Endothelial cell (in vitro differentiated cells): Measurements from ENCODE around the gene GABBR2. TPM values are rescaled to one million over a fixed set of nuclear protein-coding genes. Genes with fewer than 3 reads are reported as not detected.
A peak's percentile ranks its signal among the peaks of the same experiment; 100 is the strongest.

Source experiments
- DNase-seq: peaks from one replicate; pipeline ENCODE4 v3.0.0; 2021; ENCODE audit warnings: low spot score
- H3K27ac Mint-ChIP-seq: one replicate; pipeline ENCODE4 v1.8.0; 2021; ENCODE audit warnings: mixed read lengths, inconsistent platforms; ENCODE audit not compliant: unreplicated experiment
- H3K27me3 Mint-ChIP-seq: one replicate; pipeline ENCODE4 v1.8.0; 2021; ENCODE audit warnings: mild to moderate bottlenecking, moderate library complexity, mixed read lengths, inconsistent platforms; ENCODE audit not compliant: unreplicated experiment
- H3K36me3 Mint-ChIP-seq: one replicate; pipeline ENCODE4 v1.8.0; 2021; ENCODE audit warnings: mild to moderate bottlenecking, low read depth, mixed read lengths, inconsistent platforms; ENCODE audit not compliant: unreplicated experiment
- H3K4me1 Mint-ChIP-seq: one replicate; pipeline ENCODE4 v1.8.0; 2021; ENCODE audit warnings: mild to moderate bottlenecking, mixed read lengths, inconsistent platforms; ENCODE audit not compliant: unreplicated experiment
- H3K4me3 Mint-ChIP-seq: one replicate; pipeline ENCODE4 v1.8.0; 2021; ENCODE audit warnings: mild to moderate bottlenecking, mixed read lengths, inconsistent platforms; ENCODE audit not compliant: unreplicated experiment
- H3K9me3 Mint-ChIP-seq: one replicate; pipeline ENCODE4 v1.8.0; 2021; ENCODE audit warnings: mixed read lengths, inconsistent platforms; ENCODE audit not compliant: unreplicated experiment
- CTCF ChIP-seq: fragments of 200-600 bp; sonication (generic); IDR thresholded peaks from one replicate; pipeline ENCODE4 v1.5.0; 2021; ENCODE audit warnings: antibody characterized with exemption; ENCODE audit not compliant: unreplicated experiment
- total RNA-seq: library from RNA; stranded (reverse); fragmentation: NEBNext Ultra II Directional; extraction: Animal tissue kit (Norgen Biotek cat#: 25700); gene quantifications from one replicate; pipeline ENCODE4 v1.2.1, GENCODE V29; 2021; ENCODE audit not compliant: unreplicated experiment

GABBR2 gene
- total RNA-seq, 1 donor from 2014 or later: 0.46 TPM

- no peak for TF ChIP-seq CTCF
- Mint-ChIP-seq H3K27me3 (peaks cover 5% of the 10 kb centered on the region), H3K36me3 (no peaks in the 10 kb centered on the region), H3K27ac (no peak overlapping the region), H3K9me3 (no peaks in the 10 kb centered on the region), H3K4me1 (peaks cover 4% of the 10 kb centered on the region), H3K4me3 (no peak overlapping the region)
- DNase-seq: no peak
Measured at GRCh38 chr9:98428454-98428853, 280.3 kb downstream of the GABBR2 start.

DNA sequence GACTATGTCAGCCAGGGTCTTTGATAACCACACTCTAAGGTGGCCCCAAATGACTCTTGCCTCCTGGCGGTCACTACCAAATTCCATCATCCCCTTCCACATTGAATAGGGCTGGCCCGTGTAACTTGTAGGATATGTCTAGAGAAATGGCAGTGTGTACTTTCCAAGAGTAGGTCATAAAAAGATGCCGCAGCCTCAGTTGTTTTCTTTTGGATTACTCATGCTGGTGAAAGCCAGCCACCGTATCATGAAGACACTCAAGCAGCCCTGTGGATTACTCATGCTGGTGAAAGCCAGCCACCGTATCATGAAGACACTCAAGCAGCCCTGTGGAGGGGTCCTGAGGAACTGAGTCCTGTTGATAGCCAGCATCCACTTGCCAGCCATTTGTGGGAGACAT, 281.2 kb downstream of the GABBR2 start:
- no peaks in the 10 kb centered on the region for H3K9me3 Mint-ChIP-seq
- H3K4me3 Mint-ChIP-seq: no peak overlapping the region
- no peak for TF ChIP-seq CTCF
- no peaks in the 10 kb centered on the region for H3K36me3 Mint-ChIP-seq
- DNase-seq: no peak
- peaks cover 4% of the 10 kb centered on the region for H3K4me1 Mint-ChIP-seq
- no peak overlapping the region for H3K27ac Mint-ChIP-seq
- H3K27me3 Mint-ChIP-seq: peaks cover 5% of the 10 kb centered on the region

DNA sequence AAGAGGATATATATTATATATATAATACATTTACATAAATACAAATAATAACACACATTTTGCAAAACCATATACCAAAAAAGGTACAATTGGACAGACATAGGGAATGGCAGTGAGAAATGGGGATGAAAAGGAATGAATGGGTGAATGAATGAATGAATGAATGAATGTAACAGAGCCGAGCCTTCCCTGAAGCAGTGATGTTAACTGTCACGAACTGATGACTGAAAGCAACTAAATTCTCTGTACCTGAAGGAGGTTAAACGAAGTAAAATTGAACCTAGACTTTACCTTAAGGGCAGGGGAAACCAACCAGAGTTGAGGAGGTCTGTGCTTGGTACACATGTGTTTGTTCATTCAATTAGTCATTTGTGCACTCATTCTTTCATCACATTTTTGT, 283.7 kb downstream of the GABBR2 start:
- Mint-ChIP-seq H3K27me3 (peaks cover 2% of the 10 kb centered on the region), H3K27ac (peak overlapping the region; percentile 61), H3K9me3 (no peaks in the 10 kb centered on the region), H3K36me3 (no peaks in the 10 kb centered on the region), H3K4me1 (no peaks in the 10 kb centered on the region), H3K4me3 (no peak overlapping the region)
- no peak for TF ChIP-seq CTCF
- DNase-seq: no peak

DNA sequence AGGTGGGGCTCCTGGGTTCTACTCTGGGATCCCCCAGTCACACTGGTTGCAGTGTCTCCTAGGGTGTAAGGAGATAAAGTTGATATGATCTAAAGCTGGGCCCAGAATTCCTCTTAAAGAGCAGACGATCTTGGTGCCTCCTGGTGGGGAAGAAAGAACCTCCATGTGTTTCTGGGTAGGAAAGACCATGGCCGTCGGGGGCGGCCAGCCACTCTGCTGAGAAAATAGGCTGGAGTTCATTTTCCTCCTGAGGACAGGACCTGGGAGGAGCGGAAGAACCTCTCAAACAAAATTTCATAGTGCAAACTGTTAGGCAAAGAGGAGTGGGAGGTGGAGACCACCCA, 289.5 kb downstream of the GABBR2 start:
- H3K9me3 Mint-ChIP-seq: no peaks in the 10 kb centered on the region
- no peak for TF ChIP-seq CTCF
- no peak overlapping the region for H3K27ac Mint-ChIP-seq
- no peaks in the 10 kb centered on the region for H3K27me3 Mint-ChIP-seq
- no peaks in the 10 kb centered on the region for H3K4me1 Mint-ChIP-seq
- DNase-seq: no peak
- no peak overlapping the region for H3K4me3 Mint-ChIP-seq
- H3K36me3 Mint-ChIP-seq: peaks cover 5% of the 10 kb centered on the region

GRCh38 chr9:98418578-98419259, 290.0 kb downstream of the GABBR2 start:
- no peaks in the 10 kb centered on the region for H3K4me1 Mint-ChIP-seq
- H3K9me3 Mint-ChIP-seq: no peaks in the 10 kb centered on the region
- peaks cover 5% of the 10 kb centered on the region for H3K36me3 Mint-ChIP-seq
- DNase-seq: no peak
- no peak for TF ChIP-seq CTCF
- H3K4me3 Mint-ChIP-seq: no peak overlapping the region
- no peak overlapping the region for H3K27ac Mint-ChIP-seq
- H3K27me3 Mint-ChIP-seq: peaks cover 4% of the 10 kb centered on the region
